Naive thymus-derived CD8-positive, alpha-beta T cell (primary cell): ENCODE data around the gene IFNLR1. TPM values are rescaled to one million over a fixed set of nuclear protein-coding genes. Genes with fewer than 3 reads are reported as not detected.

Experiments used
- ATAC-seq, 2 donors: fragments of 150-1000 bp; cut with Tn5 transposase in 1 of 2; sonication (Bioruptor Pico), chemical (Tn5 transposase) in 1 of 2; 1 replicate in 1 of 2; 2 replicates in 1 of 2; pipeline ENCODE4 v1.10.0; 2021; ENCODE audit warnings: mild to moderate bottlenecking in 2 of 2, moderate library complexity in 2 of 2
- POLR2A ChIA-PET: fragments of 350-600 bp; sonication (Branson Sonifier 250); formaldehyde crosslinking; loops from one replicate; lab custom pipeline; 2021; ENCODE audit warnings: antibody characterized with exemption; lab: Charles Lee
- DNase-seq, 10 donors: peaks; one replicate each; pipeline versions ENCODE4 v3.0.0 to v3.0.0-alpha.2; 2020 to 2022
- H3K27ac Mint-ChIP-seq, 10 donors: one replicate each; pipeline ENCODE4 v1.8.0; 2020 to 2022; ENCODE audit warnings: mild to moderate bottlenecking in 10 of 10, mixed read lengths in 10 of 10, moderate library complexity in 4 of 10, inconsistent platforms in 1 of 10
- H3K27me3 Mint-ChIP-seq, 5 donors: one replicate each; pipeline ENCODE4 v1.8.0; 2021 to 2022; ENCODE audit warnings: mixed read lengths in 5 of 5
- H3K36me3 Mint-ChIP-seq, 3 donors: one replicate each; pipeline ENCODE4 v1.8.0; 2020 to 2022; ENCODE audit warnings: mixed read lengths in 3 of 3, mild to moderate bottlenecking in 2 of 3, inconsistent platforms in 1 of 3
- H3K4me1 Mint-ChIP-seq, 4 donors: one replicate each; pipeline ENCODE4 v1.8.0; 2021 to 2022; ENCODE audit warnings: mixed read lengths in 4 of 4
- H3K4me3 Mint-ChIP-seq, 10 donors: one replicate each; pipeline ENCODE4 v1.8.0; 2020 to 2022; ENCODE audit warnings: mild to moderate bottlenecking in 10 of 10, mixed read lengths in 10 of 10, moderate library complexity in 6 of 10, inconsistent platforms in 1 of 10
- H3K9me3 Mint-ChIP-seq, 9 donors: one replicate each; pipeline ENCODE4 v1.8.0; 2020 to 2022; ENCODE audit warnings: mixed read lengths in 9 of 9, mild to moderate bottlenecking in 3 of 9, inconsistent platforms in 1 of 9, moderate library complexity in 1 of 9
- polyA plus RNA-seq, 3 donors: library from polyadenylated mRNA; unstranded; fragments of 300-500 nt; fragmentation: Illumina TruSeq; gene quantifications; one replicate each; pipeline ENCODE4 v1.2.3, GENCODE V29; 2021
- total RNA-seq, 8 experiments: library from RNA in 2 of 8; stranded (reverse) in 2 of 8; gene quantifications; one replicate each; pipeline ENCODE4 v1.2.3 and lab custom pipeline; 2021 to 2026

Gene IFNLR1
- 1 to 10 TPM; 4.6 to 5.5 TPM for total RNA-seq
- polyA plus RNA-seq = 1 to 10 TPM in 1 of 3 donors, under 1 TPM in 2; 0.77 to 2.2 (median 0.82) TPM
- total RNA-seq (lab: John Stamatoyannopoulos, UW) = 3.9 to 24.3 (median 12.0) reads per million in 6 experiments

DNA sequence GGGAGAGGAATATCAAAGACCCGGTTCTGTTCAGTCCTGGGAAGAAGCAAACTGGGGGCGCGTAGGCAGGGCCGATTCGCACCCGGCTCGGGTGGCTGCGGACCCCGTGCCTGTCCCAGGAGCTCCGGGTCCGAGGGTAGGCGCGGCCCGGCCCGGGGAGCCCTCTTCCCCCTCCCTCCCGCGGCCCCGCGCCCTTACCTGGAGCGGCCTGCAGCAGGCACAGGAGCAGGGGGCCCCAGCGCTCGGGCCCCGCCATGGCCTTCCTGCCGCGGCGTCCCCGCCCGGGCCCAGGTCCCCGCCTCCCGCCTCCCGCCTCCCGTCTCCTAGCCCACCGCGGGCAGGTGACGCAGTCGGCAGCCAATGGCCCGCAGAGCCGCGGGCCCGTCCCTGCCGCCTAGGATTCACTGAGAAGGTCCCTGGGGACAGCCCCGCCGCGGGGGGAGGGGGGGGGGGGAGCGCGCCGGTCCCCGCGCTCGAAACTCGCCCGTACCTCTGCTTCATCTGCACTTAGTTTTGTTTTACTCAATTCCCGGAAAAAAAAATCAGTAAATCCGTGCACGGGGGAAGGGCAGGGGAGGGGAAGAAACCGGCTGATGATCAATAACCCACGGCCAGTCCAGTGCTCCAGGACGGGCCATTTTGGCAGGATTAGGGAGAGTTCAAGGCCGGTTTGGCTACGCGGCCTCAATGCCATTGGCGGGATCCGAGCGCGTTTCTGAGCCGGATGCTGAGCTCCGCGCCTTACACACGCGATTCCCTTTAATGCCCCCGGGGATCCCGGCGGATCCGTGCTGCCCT lies at the start of gene IFNLR1:
Gene IFNLR1, minus strand, starts transcription at position 297 of the 798 bp plus-strand sequence. Its CDS starts 41 bp downstream, at position 256.
- peaks cover 0 to 2% (median 0%) of the 10 kb centered on the region in 5 donors for H3K27me3 Mint-ChIP-seq
- H3K27ac Mint-ChIP-seq = peak within 1 kb of the TSS; percentile 75 to 90 (median 83)
- H3K36me3 Mint-ChIP-seq = no peaks in the 10 kb centered on the region
- peaks cover 0 to 2% (median 0%) of the 10 kb centered on the region in 9 donors for H3K9me3 Mint-ChIP-seq
- peaks cover 13 to 68% (median 50%) of the 10 kb centered on the region in 4 donors for H3K4me1 Mint-ChIP-seq
- DNase-seq = peak; percentile 46 to 82 (median 60)
- POLR2A ChIA-PET = interaction anchor here (0.7 to 2.2 kb wide), 2 partner anchors 455 to 640 kb away, joined by 3 to 8 read pairs; no protein-coding TSS in a partner anchor
- H3K4me3 Mint-ChIP-seq = peak within 1 kb of the TSS; percentile 77 to 90 (median 88)
- peak; percentile 88 to 91 for ATAC-seq

DNA sequence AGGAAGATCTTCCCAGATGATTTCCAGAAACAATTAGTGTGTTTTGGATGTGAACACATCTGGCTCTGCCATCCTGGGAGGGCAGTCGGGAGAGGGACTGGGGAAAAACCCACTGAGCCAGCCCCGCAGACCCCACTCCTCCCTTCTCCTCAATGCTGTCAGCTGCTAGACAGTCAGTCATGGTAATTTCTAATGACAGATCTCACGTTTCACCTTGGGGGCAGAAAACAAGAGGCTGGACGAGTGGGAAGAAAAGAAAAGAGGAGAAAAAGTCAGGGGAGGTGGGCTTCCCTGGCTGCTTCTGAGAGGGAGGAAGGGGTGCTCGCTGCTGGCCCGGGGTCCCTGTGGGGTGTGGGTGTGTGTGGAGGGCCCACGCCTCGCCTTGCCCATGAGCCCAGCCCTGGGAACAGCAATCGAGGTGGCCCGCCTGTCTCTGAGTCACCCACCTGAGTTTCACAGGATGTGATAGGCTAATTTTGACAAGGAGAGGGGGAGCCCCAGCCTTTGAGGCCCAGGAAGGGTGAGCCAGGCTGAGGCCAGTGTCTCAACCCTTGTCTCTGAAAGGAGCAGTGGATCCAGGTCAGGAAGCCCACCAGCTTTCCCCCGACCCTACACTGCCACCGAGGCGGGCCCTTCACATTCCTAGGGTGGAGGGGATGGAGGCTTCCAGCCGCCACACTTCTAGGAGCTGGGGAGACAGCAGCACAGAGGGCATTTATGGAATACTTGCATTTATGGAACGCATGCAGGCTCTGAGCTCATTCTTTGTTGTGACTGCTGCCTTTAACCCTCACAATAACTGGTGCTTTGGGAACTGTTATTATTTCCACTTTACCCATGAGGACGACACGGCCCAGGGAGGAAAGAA lies 49.1 kb upstream of the IFNLR1 start:
- Mint-ChIP-seq H3K27ac (peak overlapping the region in 1 of 10 donors; percentile 4), H3K9me3 (peaks cover 0 to under 1% (median 0%) of the 10 kb centered on the region in 9 donors), H3K4me1 (no peaks in the 10 kb centered on the region), H3K27me3 (peaks cover 2 to 16% (median 11%) of the 10 kb centered on the region in 5 donors), H3K36me3 (no peaks in the 10 kb centered on the region), H3K4me3 (no peak overlapping the region)
- ATAC-seq = no peak
- DNase-seq = no peak
- POLR2A ChIA-PET = interaction anchor here (0.9 kb wide), 1 partner anchor 84 kb away, joined by 3 read pairs; no protein-coding TSS in a partner anchor

DNA sequence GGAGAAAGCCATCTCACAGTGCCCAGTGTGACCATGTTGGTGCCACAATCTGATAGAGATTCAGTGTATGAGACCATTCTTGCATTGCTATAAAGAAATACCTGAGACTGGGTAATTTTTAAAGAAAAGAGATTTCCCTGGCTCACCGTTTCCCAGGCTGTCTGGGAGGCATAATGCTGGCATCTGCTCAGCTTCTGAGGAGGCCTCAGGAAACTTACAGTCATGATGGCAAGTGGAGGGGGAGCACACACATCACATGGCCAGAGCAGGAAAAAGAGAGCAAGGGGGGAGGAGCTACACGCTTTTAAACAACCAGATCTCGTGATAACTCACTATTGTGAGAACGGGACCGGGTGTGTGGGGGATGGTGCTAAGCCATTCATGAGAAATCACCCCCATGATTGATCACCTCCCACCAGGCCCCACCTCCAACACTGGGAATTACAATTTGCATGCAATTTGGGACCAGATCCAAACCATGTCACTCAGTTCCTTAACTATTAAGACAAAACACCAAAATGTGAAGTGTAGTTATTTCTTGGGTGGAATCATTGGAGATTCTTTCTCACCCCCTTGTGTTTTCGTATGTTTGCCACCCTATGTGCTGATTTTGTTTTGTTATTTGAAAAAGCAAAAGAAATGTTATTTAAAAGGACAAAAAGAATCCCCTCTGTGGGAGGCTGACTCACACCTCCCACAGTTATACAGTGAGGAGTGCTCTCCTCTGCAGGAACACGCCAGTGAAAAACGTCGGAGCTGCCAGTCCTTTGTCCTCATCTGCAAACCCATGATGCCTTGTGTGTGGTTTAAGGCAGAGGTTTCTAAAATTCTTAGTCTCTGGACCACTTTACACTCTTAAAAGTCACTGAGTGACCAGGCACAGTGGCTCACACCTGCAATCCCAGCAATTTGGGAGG lies 46.9 kb upstream of the IFNLR1 start:
- Mint-ChIP-seq H3K9me3 (no peaks in the 10 kb centered on the region), H3K4me1 (no peaks in the 10 kb centered on the region), H3K4me3 (no peak overlapping the region), H3K27me3 (peaks cover 2 to 16% (median 10%) of the 10 kb centered on the region in 5 donors), H3K27ac (no peak overlapping the region), H3K36me3 (no peaks in the 10 kb centered on the region)
- POLR2A ChIA-PET = no interaction called here
- DNase-seq (no peak), ATAC-seq (no peak)

DNA sequence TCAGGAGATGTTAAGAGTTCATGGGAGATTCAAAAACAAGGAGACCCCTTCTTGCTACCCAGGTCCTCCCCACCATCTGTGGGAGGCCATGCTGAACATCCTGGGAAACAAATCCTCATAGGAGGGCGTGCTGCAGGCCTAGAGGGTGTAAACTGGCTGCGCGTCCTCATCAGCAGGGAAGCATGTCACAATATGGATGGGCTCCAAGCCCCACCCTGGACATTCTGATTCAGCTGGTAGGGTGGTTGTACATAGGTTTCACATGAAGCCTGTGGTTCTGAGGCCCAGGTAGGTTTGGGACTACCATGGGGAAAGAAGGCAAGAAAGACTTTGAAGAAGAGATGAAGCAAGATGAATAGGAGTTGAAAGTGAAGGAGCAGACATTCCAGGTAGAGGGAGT lies 44.6 kb upstream of the IFNLR1 start:
- DNase-seq = no peak
- H3K4me3 Mint-ChIP-seq = no peak overlapping the region

DNA sequence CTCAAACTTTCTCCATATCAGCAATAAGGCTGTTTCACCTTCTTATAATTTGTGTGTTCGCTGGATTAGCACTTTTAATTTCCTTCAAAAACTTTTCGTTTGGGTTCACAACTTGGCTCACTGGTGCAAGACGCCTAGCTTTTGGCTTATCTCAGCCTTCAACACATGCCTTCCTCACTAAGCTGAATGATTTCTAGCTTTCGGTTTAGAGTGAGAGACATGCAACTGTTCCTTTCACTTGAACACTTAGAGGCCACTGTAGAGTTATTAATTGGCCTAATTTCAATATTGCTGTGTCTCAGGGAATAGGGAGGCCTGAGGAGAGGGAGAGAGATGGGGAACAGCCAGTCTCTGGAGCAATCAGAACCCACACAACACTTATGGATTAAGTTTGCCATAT lies 41.2 kb upstream of the IFNLR1 start:
- DNase-seq = no peak
- ATAC-seq = no peak
- Mint-ChIP-seq H3K9me3 (no peaks in the 10 kb centered on the region), H3K36me3 (no peaks in the 10 kb centered on the region), H3K4me3 (no peak overlapping the region), H3K4me1 (no peaks in the 10 kb centered on the region), H3K27me3 (peaks cover 2 to 9% (median 7%) of the 10 kb centered on the region in 5 donors), H3K27ac (no peak overlapping the region)
- POLR2A ChIA-PET = no interaction called here

More for the DNA sequence above, 44.6 kb upstream of the IFNLR1 start:
- Mint-ChIP-seq H3K27ac (peak overlapping the region in 1 of 10 donors; percentile 3), H3K36me3 (no peaks in the 10 kb centered on the region), H3K4me1 (no peaks in the 10 kb centered on the region), H3K27me3 (peaks cover 2 to 16% (median 8%) of the 10 kb centered on the region in 5 donors), H3K9me3 (no peaks in the 10 kb centered on the region)
- no peak for ATAC-seq
- POLR2A ChIA-PET = no interaction called here

DNA sequence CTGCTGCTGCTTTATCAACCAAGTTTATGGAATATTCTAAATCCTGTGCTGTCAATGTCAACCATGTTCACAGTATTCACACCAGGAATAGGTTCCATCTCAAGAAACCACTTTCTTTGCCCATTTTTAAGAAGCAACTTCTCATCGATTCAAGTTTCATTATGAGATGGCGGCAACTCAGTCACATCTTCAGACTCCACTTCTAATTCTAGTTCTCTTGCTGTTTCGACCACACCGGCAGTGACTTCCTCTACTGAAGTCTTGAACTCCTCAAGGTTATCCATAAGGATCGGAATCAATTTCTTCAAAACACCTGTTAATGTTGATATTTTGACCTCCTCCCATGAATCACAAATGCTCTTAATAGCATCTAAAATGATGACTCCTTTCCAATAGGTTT lies 39.7 kb upstream of the IFNLR1 start:
- POLR2A ChIA-PET = no interaction called here
- Mint-ChIP-seq H3K27me3 (peaks cover 3 to 9% (median 5%) of the 10 kb centered on the region in 5 donors), H3K36me3 (no peaks in the 10 kb centered on the region), H3K4me3 (no peak overlapping the region), H3K9me3 (no peaks in the 10 kb centered on the region), H3K27ac (no peak overlapping the region), H3K4me1 (no peaks in the 10 kb centered on the region)
- ATAC-seq = no peak
- DNase-seq = no peak

DNA sequence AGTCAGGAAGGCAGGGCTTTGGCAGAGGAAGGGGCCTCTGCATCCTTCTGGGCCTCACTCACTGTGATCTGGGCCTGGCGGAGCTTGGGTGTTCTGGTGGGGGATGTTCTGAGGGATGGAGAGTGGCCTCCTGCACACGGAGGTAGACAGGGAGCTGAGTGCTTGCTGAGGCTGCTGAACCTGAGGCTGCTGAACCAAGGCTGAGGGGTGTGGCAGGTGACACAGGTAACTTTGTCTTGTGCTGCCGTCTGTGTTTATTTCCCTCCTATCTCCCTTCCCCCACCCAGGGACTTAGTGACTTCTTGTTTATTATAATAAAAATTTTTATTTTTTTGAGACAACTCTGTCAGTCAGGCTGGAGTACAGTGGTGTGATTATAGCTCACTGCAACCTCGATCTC lies 37.7 kb upstream of the IFNLR1 start:
- POLR2A ChIA-PET = no interaction called here
- Mint-ChIP-seq H3K27me3 (peaks cover 6 to 17% (median 12%) of the 10 kb centered on the region in 5 donors), H3K27ac (no peak overlapping the region)

DNA sequence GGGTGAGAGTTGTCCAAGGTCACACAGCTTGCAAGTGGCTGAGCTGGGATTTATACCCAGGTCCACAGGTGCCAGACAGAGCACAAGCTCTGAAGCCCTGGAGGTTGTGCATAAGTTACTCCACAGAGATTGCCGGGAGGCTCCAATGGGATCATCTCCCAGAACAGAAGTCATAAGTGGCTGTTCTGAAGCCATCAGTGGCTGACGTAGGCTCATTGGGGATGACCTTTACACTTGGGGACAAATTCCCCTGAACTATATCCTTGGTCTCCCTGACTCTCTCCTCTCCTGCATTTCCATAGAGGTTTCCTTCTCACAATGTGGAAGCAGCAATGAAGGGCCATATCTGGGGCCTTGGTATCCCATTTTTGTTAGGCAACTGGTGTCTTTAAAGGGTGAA lies 37.0 kb upstream of the IFNLR1 start:
- no peak overlapping the region for H3K4me3 Mint-ChIP-seq

More for the DNA sequence above, 37.7 kb upstream of the IFNLR1 start:
- Mint-ChIP-seq H3K36me3 (no peaks in the 10 kb centered on the region), H3K4me1 (no peaks in the 10 kb centered on the region), H3K9me3 (no peaks in the 10 kb centered on the region), H3K4me3 (no peak overlapping the region)
- DNase-seq = no peak
- ATAC-seq = no peak

DNA sequence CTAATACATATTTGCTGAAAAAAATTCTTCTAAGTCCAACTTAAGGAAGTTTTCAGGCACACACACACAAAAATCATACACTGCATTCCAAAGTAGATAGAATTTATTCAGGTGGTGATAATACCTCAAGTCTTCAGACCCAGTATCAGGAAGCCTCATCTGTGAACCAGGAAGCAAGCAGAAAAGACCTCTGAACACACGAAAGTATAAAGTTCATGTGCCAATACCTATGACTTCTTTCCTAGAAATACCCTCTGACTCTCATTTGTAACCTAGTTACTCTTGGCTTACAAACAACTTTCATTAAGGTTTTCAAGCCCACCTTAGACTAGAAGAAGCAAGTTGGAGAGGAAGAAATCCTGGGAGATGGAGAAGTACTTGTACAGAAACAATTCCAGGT lies 35.7 kb upstream of the IFNLR1 start:
- Mint-ChIP-seq H3K27ac (no peak overlapping the region), H3K9me3 (peaks cover 0 to 3% (median 0%) of the 10 kb centered on the region in 9 donors), H3K4me3 (no peak overlapping the region), H3K4me1 (peaks cover 0 to 4% (median 0%) of the 10 kb centered on the region in 4 donors), H3K36me3 (no peaks in the 10 kb centered on the region), H3K27me3 (peaks cover 14 to 34% (median 21%) of the 10 kb centered on the region in 5 donors)
- DNase-seq (no peak), ATAC-seq (no peak)
- POLR2A ChIA-PET = no interaction called here

More for the DNA sequence above, 37.0 kb upstream of the IFNLR1 start:
- Mint-ChIP-seq H3K36me3 (no peaks in the 10 kb centered on the region), H3K27ac (no peak overlapping the region), H3K4me1 (peaks cover 0 to 1% (median 0%) of the 10 kb centered on the region in 4 donors), H3K9me3 (no peaks in the 10 kb centered on the region), H3K27me3 (peaks cover 11 to 23% (median 13%) of the 10 kb centered on the region in 5 donors)
- ATAC-seq (no peak), DNase-seq (no peak)
- POLR2A ChIA-PET = no interaction called here

DNA sequence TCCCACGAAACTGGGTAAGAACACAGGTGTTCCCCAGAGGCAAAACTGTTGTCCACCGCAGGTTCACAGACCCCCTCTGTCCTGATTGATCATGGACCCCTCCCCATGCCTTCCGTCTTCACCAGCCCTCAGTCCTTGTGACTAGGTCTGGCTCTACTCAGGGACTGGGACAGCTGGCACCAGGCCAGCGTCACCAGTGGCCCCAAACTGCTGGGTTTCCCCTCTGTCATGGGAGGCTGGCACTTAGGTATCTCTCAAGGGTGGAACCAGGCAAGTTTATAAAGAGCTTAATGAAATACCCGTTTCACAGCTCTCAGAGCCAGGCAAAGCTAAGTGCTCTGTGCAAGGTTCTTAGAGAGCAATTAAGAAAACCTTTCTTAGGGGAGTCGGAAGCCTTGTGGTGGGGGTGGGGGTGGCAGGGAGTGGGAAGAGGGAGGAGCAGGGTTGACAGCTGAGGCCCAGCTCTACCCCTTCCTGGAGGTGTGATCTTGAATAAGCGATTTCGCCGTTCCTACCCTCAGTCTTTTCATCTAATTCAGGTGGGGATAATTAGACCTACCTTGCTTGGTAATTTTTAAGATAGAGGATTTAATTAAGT lies 35.0 kb upstream of the IFNLR1 start:
- POLR2A ChIA-PET = no interaction called here

DNA sequence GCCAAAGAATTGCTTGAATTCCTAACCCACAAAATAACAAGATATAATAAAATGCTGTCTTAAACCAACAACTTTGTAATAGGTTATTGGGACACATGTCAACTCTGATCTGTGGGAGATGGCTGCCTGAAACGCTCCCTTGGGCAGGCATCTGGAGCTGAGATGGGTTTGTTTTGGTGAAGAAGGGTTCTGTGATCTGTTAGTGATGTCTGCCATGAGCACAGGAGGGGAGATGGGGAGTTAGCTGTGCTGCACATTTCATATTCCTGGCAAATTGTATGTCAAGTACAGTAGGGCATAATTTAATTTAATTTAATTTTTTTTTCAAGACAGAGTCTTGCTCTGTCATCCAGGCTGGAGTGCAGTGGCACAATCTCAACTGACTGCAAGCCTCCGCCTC lies 34.2 kb upstream of the IFNLR1 start:
- peaks cover 0 to 4% (median 0%) of the 10 kb centered on the region in 4 donors for H3K4me1 Mint-ChIP-seq
- H3K9me3 Mint-ChIP-seq = peaks cover 0 to 3% (median 0%) of the 10 kb centered on the region in 9 donors
- no peak for DNase-seq
- H3K4me3 Mint-ChIP-seq = no peak overlapping the region
- no peaks in the 10 kb centered on the region for H3K36me3 Mint-ChIP-seq
- ATAC-seq = no peak
- H3K27me3 Mint-ChIP-seq = peaks cover 14 to 44% (median 26%) of the 10 kb centered on the region in 5 donors
- POLR2A ChIA-PET = no interaction called here
- H3K27ac Mint-ChIP-seq = no peak overlapping the region

More for the DNA sequence above, 35.0 kb upstream of the IFNLR1 start:
- peaks cover 0 to 3% (median 0%) of the 10 kb centered on the region in 9 donors for H3K9me3 Mint-ChIP-seq
- peaks cover 0 to 4% (median 0%) of the 10 kb centered on the region in 4 donors for H3K4me1 Mint-ChIP-seq
- no peak overlapping the region for H3K4me3 Mint-ChIP-seq
- H3K27me3 Mint-ChIP-seq = peaks cover 14 to 39% (median 24%) of the 10 kb centered on the region in 5 donors
- H3K36me3 Mint-ChIP-seq = no peaks in the 10 kb centered on the region
- DNase-seq = no peak
- no peak overlapping the region for H3K27ac Mint-ChIP-seq
- no peak for ATAC-seq
